NCI-H2196 treated with DMSO at 0.1 percent for 48 hours (cell line): ENCODE results near the gene EXD1.
"Not testable (repeated sequence)": the region's sequence is repeated elsewhere in the genome, so short reads cannot be mapped to it uniquely, and the experiment has no call there.

Experiments
- DNase-seq: peaks from one replicate; lab custom pipeline; 2025; ENCODE audit not compliant: unreplicated experiment; lab: John Stamatoyannopoulos, UW

The EXD1 gene

GRCh38 chr15:41230650-41231421 lies at the start of gene EXD1, which contains the start of gene CHP1:
Gene EXD1 (minus strand): TSS chr15:41230757. CDS start chr15:41226575, 4,182 bp downstream.
Gene CHP1 (plus strand): TSS chr15:41231268. CDS start chr15:41231383, 115 bp downstream.
- DNase-seq: peak; percentile 77

- DNase-seq: no peak
These were observed 49.2 kb upstream of the EXD1 start for GRCh38 chr15:41279535-41280283.

- no peak for DNase-seq
These were observed 47.8 kb upstream of the EXD1 start for GRCh38 chr15:41278319-41278718.

- no peak for DNase-seq
These were observed 46.3 kb upstream of the EXD1 start for GRCh38 chr15:41276831-41277230.

GRCh38 chr15:41269887-41270286 lies 39.3 kb upstream of the EXD1 start:
- DNase-seq: no peak

- DNase-seq: no peak
These were observed 33.4 kb upstream of the EXD1 start for GRCh38 chr15:41263891-41264351.

GRCh38 chr15:41262571-41262970 lies 32.0 kb upstream of the EXD1 start:
- no peak for DNase-seq

GRCh38 chr15:41260924-41261323 lies 30.4 kb upstream of the EXD1 start:
- DNase-seq: not testable (repeated sequence)

- DNase-seq: no peak
These were observed 29.1 kb upstream of the EXD1 start for GRCh38 chr15:41259546-41260189.

GRCh38 chr15:41258750-41259471 lies 28.4 kb upstream of the EXD1 start:
- no peak for DNase-seq

- no peak for DNase-seq
These were observed 26.1 kb upstream of the EXD1 start for GRCh38 chr15:41256577-41257038.

- DNase-seq: no peak
These were observed 25.5 kb upstream of the EXD1 start for GRCh38 chr15:41256103-41256502.

GRCh38 chr15:41254560-41254959 lies 24.0 kb upstream of the EXD1 start:
- no peak for DNase-seq

GRCh38 chr15:41251411-41251810 lies 20.9 kb upstream of the EXD1 start:
- DNase-seq: no peak

GRCh38 chr15:41250745-41251144 lies 20.2 kb upstream of the EXD1 start:
- not testable (repeated sequence) for DNase-seq

GRCh38 chr15:41241221-41241964 lies 10.8 kb upstream of the EXD1 start:
- DNase-seq: peak; percentile 11

GRCh38 chr15:41238100-41238499 lies 7.5 kb upstream of the EXD1 start:
- no peak for DNase-seq

GRCh38 chr15:41235929-41236328 lies 5.4 kb upstream of the EXD1 start:
- no peak for DNase-seq

- not testable (repeated sequence) for DNase-seq
These were observed 4.7 kb upstream of the EXD1 start for GRCh38 chr15:41235228-41235627.

- no peak for DNase-seq
These were observed 2.8 kb upstream of the EXD1 start for GRCh38 chr15:41233367-41233771.
